Smooth muscle cell (in vitro differentiated cells): Measurements from ENCODE around the gene COL25A1. TPM values are rescaled to one million over a fixed set of nuclear protein-coding genes. Genes with fewer than 3 reads are reported as not detected.

ENCODE experiments used
- DNase-seq: peaks from one replicate; lab custom pipeline; 2025; ENCODE audit not compliant: unreplicated experiment; lab: John Stamatoyannopoulos, UW
- H2AFZ ChIP-seq: fragments of 200-600 bp; sonication (generic); 2 replicates; pipeline ENCODE4 v1.6.0; 2016; ENCODE audit warnings: antibody characterized with exemption, low read depth, mild to moderate bottlenecking
- H3F3A ChIP-seq: fragments of 200-600 bp; sonication (generic); 2 replicates; pipeline ENCODE4 v1.6.0; 2017; ENCODE audit warnings: antibody characterized with exemption, low read depth
- H3K27ac ChIP-seq: fragments of 200-600 bp; sonication (generic); 2 replicates; pipeline ENCODE4 v1.5.1; 2016; ENCODE audit warnings: low read depth, mild to moderate bottlenecking
- H3K27me3 ChIP-seq: fragments of 200-600 bp; sonication (generic); 2 replicates; pipeline ENCODE4 v1.6.1; 2016; ENCODE audit warnings: low read depth, mild to moderate bottlenecking
- H3K36me3 ChIP-seq: fragments of 200-600 bp; sonication (generic); 2 replicates; pipeline ENCODE4 v1.5.1; 2016; ENCODE audit warnings: low read depth
- H3K4me1 ChIP-seq: fragments of 200-600 bp; sonication (generic); 2 replicates; pipeline ENCODE4 v1.5.1; 2016; ENCODE audit warnings: low read depth
- H3K4me2 ChIP-seq: fragments of 200-600 bp; sonication (generic); 2 replicates; pipeline ENCODE4 v1.6.0; 2016; ENCODE audit warnings: mild to moderate bottlenecking
- H3K4me3 ChIP-seq: fragments of 200-600 bp; sonication (generic); 2 replicates; pipeline ENCODE4 v1.5.1; 2016; ENCODE audit warnings: mild to moderate bottlenecking
- H3K79me2 ChIP-seq: fragments of 200-600 bp; sonication (generic); 2 replicates; pipeline ENCODE4 v1.6.0; 2016; ENCODE audit warnings: low read depth, mild to moderate bottlenecking
- H3K9ac ChIP-seq: fragments of 200-600 bp; sonication (generic); 2 replicates; pipeline ENCODE4 v1.6.0; 2016; ENCODE audit warnings: low read depth
- H3K9me3 ChIP-seq: fragments of 200-600 bp; sonication (generic); replicated peaks from 2 replicates; pipeline ENCODE4 v1.5.1; 2016; ENCODE audit warnings: low read depth
- H4K20me1 ChIP-seq: fragments of 200-600 bp; sonication (generic); 2 replicates; pipeline ENCODE4 v1.6.0; 2016; ENCODE audit warnings: low read depth
- WGBS: methylation state at CpG from one replicate; pipeline ENCODE4 v1.1.7; 2016; ENCODE audit warnings: low lambda C conversion rate; 5-methylcytosine and 5-hydroxymethylcytosine counted together
- polyA plus RNA-seq: library from polyadenylated mRNA; unstranded; fragments of >200 nt; fragmentation: Nextera tagmentation; extraction: Ambion mirVana; gene quantifications from 2 replicates; pipeline ENCODE4 v1.2.1, GENCODE V29; 2016
- total RNA-seq: library from RNA; depleted of rRNA; stranded (reverse); fragments of >200 nt; gene quantifications from 2 replicates; pipeline ENCODE4 v1.2.3, GENCODE V29; 2014
- TF ChIP-seq, protein P1 (sequence below): fragments of 200-600 bp; sonication (generic); IDR thresholded peaks from 2 replicates; pipeline ENCODE4 v1.5.1; 2017; ENCODE audit warnings: borderline replicate concordance, mild to moderate bottlenecking, antibody characterized with exemption; ENCODE audit not compliant: insufficient read depth, poor library complexity, severe bottlenecking

Gene COL25A1
- total and polyA plus RNA-seq, 2 experiments from 2014 or later: 2.9 to 4.7 TPM

GRCh38 chr4:108978066-108978465 lies 324.4 kb downstream of the COL25A1 start:
- Histone ChIP-seq H3K79me2 (no peaks in the 10 kb centered on the region), H3K27me3 (no peaks in the 10 kb centered on the region), H2AFZ (no peak overlapping the region), H3K4me1 (no peaks in the 10 kb centered on the region), H3K4me3 (no peak overlapping the region), H3K36me3 (no peaks in the 10 kb centered on the region), H3F3A (no peaks in the 10 kb centered on the region), H4K20me1 (no peaks in the 10 kb centered on the region), H3K4me2 (no peak overlapping the region), H3K27ac (no peak overlapping the region), H3K9ac (no peak overlapping the region), H3K9me3 (no peaks in the 10 kb centered on the region)
- TF ChIP-seq, protein P1, sequence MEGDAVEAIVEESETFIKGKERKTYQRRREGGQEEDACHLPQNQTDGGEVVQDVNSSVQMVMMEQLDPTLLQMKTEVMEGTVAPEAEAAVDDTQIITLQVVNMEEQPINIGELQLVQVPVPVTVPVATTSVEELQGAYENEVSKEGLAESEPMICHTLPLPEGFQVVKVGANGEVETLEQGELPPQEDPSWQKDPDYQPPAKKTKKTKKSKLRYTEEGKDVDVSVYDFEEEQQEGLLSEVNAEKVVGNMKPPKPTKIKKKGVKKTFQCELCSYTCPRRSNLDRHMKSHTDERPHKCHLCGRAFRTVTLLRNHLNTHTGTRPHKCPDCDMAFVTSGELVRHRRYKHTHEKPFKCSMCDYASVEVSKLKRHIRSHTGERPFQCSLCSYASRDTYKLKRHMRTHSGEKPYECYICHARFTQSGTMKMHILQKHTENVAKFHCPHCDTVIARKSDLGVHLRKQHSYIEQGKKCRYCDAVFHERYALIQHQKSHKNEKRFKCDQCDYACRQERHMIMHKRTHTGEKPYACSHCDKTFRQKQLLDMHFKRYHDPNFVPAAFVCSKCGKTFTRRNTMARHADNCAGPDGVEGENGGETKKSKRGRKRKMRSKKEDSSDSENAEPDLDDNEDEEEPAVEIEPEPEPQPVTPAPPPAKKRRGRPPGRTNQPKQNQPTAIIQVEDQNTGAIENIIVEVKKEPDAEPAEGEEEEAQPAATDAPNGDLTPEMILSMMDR: no peak
- no peak for DNase-seq
- 96% methylated on average over 9 of the region's 9 CpGs for WGBS

GRCh38 chr4:108972613-108973283 lies 329.7 kb downstream of the COL25A1 start:
- Histone ChIP-seq H3K27ac (no peak overlapping the region), H3K36me3 (no peaks in the 10 kb centered on the region), H3K9ac (no peak overlapping the region), H3K9me3 (no peaks in the 10 kb centered on the region), H3F3A (no peaks in the 10 kb centered on the region), H4K20me1 (no peaks in the 10 kb centered on the region), H3K4me2 (no peak overlapping the region), H2AFZ (no peak overlapping the region), H3K4me3 (no peak overlapping the region), H3K79me2 (no peaks in the 10 kb centered on the region), H3K27me3 (no peaks in the 10 kb centered on the region), H3K4me1 (no peaks in the 10 kb centered on the region)
- 97% methylated on average over 5 of the region's 5 CpGs for WGBS
- no peak for DNase-seq
- TF ChIP-seq, protein P1: no peak

DNA sequence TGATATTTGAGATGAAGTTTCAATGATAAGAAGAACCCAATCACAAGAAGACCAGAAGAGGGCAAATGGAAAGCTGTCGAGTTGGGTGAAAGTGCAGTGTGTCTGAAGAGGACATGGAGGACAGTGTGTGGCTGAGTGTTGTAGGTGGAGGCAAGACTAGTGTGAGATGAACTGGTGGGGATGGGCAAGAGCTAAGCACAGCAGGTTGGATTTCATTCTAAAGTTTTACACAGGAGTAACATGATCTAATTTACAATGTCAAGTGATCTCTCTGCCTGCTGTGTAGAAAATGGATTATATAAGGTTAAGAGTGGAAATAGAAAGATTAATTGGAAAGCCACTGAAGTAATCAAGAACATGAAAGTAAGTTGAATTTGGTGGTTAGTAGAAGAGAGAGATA lies 331.0 kb downstream of the COL25A1 start:
- no peaks in the 10 kb centered on the region for H3K4me1 ChIP-seq
- no peaks in the 10 kb centered on the region for H4K20me1 ChIP-seq
- no peaks in the 10 kb centered on the region for H3F3A ChIP-seq
- 3% methylated on average over 1 of the region's 1 CpG for WGBS
- H2AFZ ChIP-seq: no peak overlapping the region
- H3K4me2 ChIP-seq: no peak overlapping the region
- no peaks in the 10 kb centered on the region for H3K36me3 ChIP-seq
- no peak overlapping the region for H3K4me3 ChIP-seq
- DNase-seq: no peak
- no peaks in the 10 kb centered on the region for H3K79me2 ChIP-seq
- H3K9me3 ChIP-seq: no peaks in the 10 kb centered on the region
- H3K9ac ChIP-seq: no peak overlapping the region
- H3K27me3 ChIP-seq: no peaks in the 10 kb centered on the region
- TF ChIP-seq, protein P1: no peak
- no peak overlapping the region for H3K27ac ChIP-seq
